T-helper 2 cell treated with Interferon-gamma antibody and Interleukin-4, amounts not matched to agents 5 μg/mL and 100 μg/mL, for 36 hours (primary cell): Measurements from ENCODE around the gene VSIG4.
"Not testable (repeated sequence)": the region's sequence is repeated elsewhere in the genome, so short reads cannot be mapped to it uniquely, and the experiment has no call there.

ENCODE experiments used
- DNase-seq: peaks from one replicate; pipeline ENCODE4 v3.0.0; 2021; ENCODE audit warnings: low spot score
- H3K27ac Mint-ChIP-seq: one replicate; pipeline ENCODE4 v1.8.0; 2021; ENCODE audit warnings: mild to moderate bottlenecking, mixed read lengths
- H3K27me3 Mint-ChIP-seq: one replicate; pipeline ENCODE4 v1.8.0; 2021; ENCODE audit warnings: low read depth, mixed read lengths
- H3K36me3 Mint-ChIP-seq: one replicate; pipeline ENCODE4 v1.8.0; 2021; ENCODE audit warnings: low read depth, mixed read lengths
- H3K4me1 Mint-ChIP-seq: one replicate; pipeline ENCODE4 v1.8.0; 2021; ENCODE audit warnings: low read depth, mixed read lengths
- H3K4me3 Mint-ChIP-seq: one replicate; pipeline ENCODE4 v1.8.0; 2022; ENCODE audit warnings: mild to moderate bottlenecking, moderate library complexity, mixed read lengths
- H3K9me3 Mint-ChIP-seq: one replicate; pipeline ENCODE4 v1.8.0; 2021; ENCODE audit warnings: mixed read lengths

VSIG4 gene, protein sequence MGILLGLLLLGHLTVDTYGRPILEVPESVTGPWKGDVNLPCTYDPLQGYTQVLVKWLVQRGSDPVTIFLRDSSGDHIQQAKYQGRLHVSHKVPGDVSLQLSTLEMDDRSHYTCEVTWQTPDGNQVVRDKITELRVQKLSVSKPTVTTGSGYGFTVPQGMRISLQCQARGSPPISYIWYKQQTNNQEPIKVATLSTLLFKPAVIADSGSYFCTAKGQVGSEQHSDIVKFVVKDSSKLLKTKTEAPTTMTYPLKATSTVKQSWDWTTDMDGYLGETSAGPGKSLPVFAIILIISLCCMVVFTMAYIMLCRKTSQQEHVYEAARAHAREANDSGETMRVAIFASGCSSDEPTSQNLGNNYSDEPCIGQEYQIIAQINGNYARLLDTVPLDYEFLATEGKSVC

DNA sequence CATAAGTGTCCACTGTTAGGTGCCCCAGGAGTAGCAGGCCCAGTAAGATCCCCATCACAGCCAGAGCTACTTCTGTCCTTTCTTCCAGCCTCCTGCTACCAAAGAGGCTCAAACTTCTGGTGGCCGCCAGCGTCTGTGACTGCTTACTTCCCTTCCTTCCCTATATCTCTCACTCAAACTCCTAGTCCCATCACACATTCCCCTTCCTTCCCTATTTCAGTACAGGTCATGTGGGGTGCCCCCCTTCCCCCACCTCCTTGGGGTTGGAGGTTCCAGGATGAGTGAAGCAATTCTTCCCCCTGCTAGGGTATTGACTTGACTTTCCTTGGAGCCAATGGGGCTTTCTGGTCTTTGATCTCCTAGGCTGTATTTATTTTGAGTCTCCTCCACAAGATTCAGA lies at the start of gene VSIG4:
Gene VSIG4 (minus strand): TSS at position 137 of the 400 bp plus-strand sequence. CDS start 82 bp downstream, at position 55.
- Mint-ChIP-seq H3K27ac (no peak within 1 kb of the TSS), H3K9me3 (no peaks in the 10 kb centered on the region), H3K36me3 (no peaks in the 10 kb centered on the region), H3K4me3 (no peak within 1 kb of the TSS), H3K4me1 (peaks cover 3% of the 10 kb centered on the region), H3K27me3 (no peaks in the 10 kb centered on the region)
- no peak for DNase-seq

DNA sequence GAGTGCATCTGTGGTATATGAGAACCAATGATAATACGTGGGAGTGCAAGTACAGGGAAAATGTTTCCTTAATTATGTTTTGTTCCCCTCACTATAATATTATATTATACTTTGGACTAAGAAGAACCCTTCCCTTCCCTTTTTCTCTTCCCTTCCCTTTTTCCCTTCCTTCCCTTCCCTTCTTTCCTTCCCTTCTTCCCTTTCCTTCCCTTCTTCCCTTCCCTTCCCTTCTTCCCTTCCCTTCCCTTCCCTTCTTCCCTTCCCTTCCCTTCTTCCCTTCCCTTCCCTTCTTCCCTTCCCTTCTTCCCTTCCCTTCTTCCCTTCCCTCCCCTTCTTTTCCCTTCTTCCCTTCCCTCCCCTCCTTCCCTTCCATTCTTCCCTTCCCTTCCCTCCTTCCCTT lies 36.9 kb upstream of the VSIG4 start:
- no peak overlapping the region for H3K4me3 Mint-ChIP-seq
- no peaks in the 10 kb centered on the region for H3K27me3 Mint-ChIP-seq
- no peak for DNase-seq
- H3K27ac Mint-ChIP-seq: no peak overlapping the region
- H3K4me1 Mint-ChIP-seq: peaks cover 22% of the 10 kb centered on the region
- H3K9me3 Mint-ChIP-seq: peaks cover 21% of the 10 kb centered on the region
- H3K36me3 Mint-ChIP-seq: peaks cover 16% of the 10 kb centered on the region

GRCh38 chrX:66074920-66075879 lies 35.3 kb upstream of the VSIG4 start:
- Mint-ChIP-seq H3K4me1 (peaks cover 24% of the 10 kb centered on the region), H3K27ac (peak overlapping the region; percentile 82), H3K4me3 (peak overlapping the region; percentile 78), H3K27me3 (no peaks in the 10 kb centered on the region), H3K36me3 (peaks cover 16% of the 10 kb centered on the region), H3K9me3 (peaks cover 21% of the 10 kb centered on the region)
- peak; percentile 52 for DNase-seq

DNA sequence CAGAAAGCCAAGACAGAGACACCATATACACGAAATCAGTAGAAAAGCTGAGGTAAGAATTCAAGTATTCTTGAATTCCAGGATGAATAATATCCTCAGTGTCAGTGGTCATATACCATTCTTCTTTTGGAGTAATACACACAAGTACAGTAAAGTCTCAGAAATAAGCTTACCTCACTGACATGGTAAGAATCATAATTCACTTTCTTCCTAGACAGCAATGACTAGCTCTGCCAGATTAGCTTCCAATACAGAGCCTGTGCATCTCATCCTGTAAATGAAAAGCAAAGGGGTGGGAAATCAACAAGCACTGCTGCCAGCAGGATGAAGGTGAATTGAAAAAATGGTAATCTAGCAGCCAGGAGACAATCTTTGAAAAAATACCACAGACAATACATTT lies 31.2 kb upstream of the VSIG4 start:
- Mint-ChIP-seq H3K4me3 (no peak overlapping the region), H3K4me1 (peaks cover 22% of the 10 kb centered on the region), H3K27ac (no peak overlapping the region), H3K9me3 (peaks cover 20% of the 10 kb centered on the region), H3K27me3 (no peaks in the 10 kb centered on the region), H3K36me3 (peaks cover 13% of the 10 kb centered on the region)
- no peak for DNase-seq

DNA sequence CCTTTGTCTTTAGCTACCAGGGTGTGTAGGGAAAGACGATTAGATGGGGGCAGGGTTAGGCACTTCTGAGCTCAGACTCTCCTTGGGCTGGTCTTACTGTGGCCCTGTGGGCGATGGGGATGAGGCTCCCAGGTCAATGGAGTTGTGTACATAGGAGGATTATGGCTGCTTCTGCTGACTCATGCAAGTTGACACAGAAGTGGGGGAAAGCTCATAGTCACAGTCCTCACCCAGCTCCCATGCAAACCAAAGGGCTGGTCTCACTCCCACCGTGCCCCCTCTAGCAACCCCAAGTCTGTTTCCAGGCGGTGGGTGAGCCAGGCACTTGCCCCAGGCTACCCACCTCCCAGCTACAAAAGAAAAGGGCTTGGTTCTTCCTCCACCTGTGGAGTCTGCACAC lies 24.4 kb upstream of the VSIG4 start:
- peaks cover 9% of the 10 kb centered on the region for H3K36me3 Mint-ChIP-seq
- H3K9me3 Mint-ChIP-seq: peaks cover 10% of the 10 kb centered on the region
- no peaks in the 10 kb centered on the region for H3K27me3 Mint-ChIP-seq
- H3K4me3 Mint-ChIP-seq: no peak overlapping the region
- H3K27ac Mint-ChIP-seq: no peak overlapping the region
- DNase-seq: no peak
- H3K4me1 Mint-ChIP-seq: peaks cover 20% of the 10 kb centered on the region

DNA sequence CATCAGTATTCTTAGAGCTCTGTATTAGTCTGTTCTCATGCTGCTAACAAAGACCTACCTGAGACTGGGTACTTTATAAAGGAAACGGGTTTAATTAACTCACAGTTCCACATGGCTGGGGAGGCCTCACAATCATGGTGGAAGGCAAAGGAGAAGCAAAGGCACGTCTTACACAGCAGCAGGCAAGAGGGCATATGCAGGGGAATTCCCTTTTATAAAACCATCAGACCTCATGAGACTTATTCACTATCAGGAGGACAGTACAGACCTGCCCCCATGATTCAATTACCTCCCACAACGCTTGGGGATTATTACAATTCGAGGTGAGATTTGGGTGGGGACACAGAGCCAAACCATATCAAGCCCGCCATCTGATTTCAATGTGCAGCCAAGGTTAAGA lies 17.1 kb upstream of the VSIG4 start:
- H3K4me1 Mint-ChIP-seq: peaks cover 11% of the 10 kb centered on the region
- H3K4me3 Mint-ChIP-seq, H3K9me3 Mint-ChIP-seq, DNase-seq, H3K27ac Mint-ChIP-seq, H3K27me3 Mint-ChIP-seq, H3K36me3 Mint-ChIP-seq: not testable (repeated sequence)

DNA sequence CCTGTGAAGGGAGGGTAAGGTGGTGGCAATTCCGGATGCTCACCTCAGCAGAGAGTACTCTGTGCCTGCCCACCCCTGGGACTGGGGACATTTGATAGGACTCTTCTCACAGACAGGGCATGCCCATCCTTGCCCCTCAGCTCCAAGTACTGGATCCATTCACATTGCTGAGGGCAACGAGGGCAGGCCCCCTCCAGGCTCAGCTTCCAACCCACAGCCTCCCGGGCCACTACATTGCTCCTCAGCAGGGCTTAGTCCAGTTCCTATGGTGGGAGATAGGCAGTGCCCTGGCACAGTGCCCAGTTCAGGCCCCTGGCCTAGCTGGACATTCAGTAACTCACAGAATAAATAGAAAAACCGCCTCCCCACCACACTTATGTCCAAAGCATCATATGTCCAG lies 15.1 kb upstream of the VSIG4 start:
- H3K27ac Mint-ChIP-seq: no peak overlapping the region
- H3K36me3 Mint-ChIP-seq: peaks cover 2% of the 10 kb centered on the region
- H3K9me3 Mint-ChIP-seq: no peaks in the 10 kb centered on the region
- H3K4me3 Mint-ChIP-seq: no peak overlapping the region
- peaks cover 2% of the 10 kb centered on the region for H3K4me1 Mint-ChIP-seq
- no peak for DNase-seq
- H3K27me3 Mint-ChIP-seq: no peaks in the 10 kb centered on the region

- no peaks in the 10 kb centered on the region for H3K4me1 Mint-ChIP-seq
- no peak overlapping the region for H3K27ac Mint-ChIP-seq
- no peaks in the 10 kb centered on the region for H3K36me3 Mint-ChIP-seq
- H3K4me3 Mint-ChIP-seq: no peak overlapping the region
- DNase-seq: no peak
- no peaks in the 10 kb centered on the region for H3K27me3 Mint-ChIP-seq
- H3K9me3 Mint-ChIP-seq: no peaks in the 10 kb centered on the region
These were observed 13.5 kb upstream of the VSIG4 start for GRCh38 chrX:66053414-66053813.

DNA sequence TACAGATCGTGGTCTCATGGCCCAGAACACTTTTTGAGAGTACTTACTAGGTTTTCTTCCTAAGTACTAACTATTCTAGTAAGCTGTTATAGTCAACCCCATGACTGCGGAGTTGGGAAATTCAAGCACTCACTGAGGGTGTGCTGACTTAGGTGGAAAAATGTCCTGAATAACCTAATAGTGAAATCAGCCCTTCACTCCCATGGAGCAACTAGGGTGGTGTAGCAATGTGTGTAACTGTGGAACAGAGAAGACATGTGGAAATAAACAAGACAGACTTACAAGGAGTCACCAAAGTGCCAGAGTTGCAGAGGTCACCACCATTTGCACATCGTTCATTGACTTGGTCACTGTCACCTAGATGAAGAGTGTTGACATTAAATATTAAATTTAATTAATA lies 12.1 kb upstream of the VSIG4 start:
- Mint-ChIP-seq H3K27ac (no peak overlapping the region), H3K4me3 (no peak overlapping the region), H3K9me3 (no peaks in the 10 kb centered on the region), H3K27me3 (no peaks in the 10 kb centered on the region), H3K36me3 (no peaks in the 10 kb centered on the region), H3K4me1 (peaks cover 6% of the 10 kb centered on the region)
- DNase-seq: no peak

GRCh38 chrX:66050140-66050569 lies 10.3 kb upstream of the VSIG4 start:
- Mint-ChIP-seq H3K36me3 (no peaks in the 10 kb centered on the region), H3K4me3 (no peak overlapping the region), H3K27me3 (no peaks in the 10 kb centered on the region), H3K9me3 (no peaks in the 10 kb centered on the region), H3K4me1 (peaks cover 24% of the 10 kb centered on the region), H3K27ac (no peak overlapping the region)
- no peak for DNase-seq

GRCh38 chrX:66049056-66049455 lies 9.2 kb upstream of the VSIG4 start:
- Mint-ChIP-seq H3K36me3 (no peaks in the 10 kb centered on the region), H3K4me1 (peaks cover 29% of the 10 kb centered on the region), H3K27me3 (no peaks in the 10 kb centered on the region), H3K27ac (no peak overlapping the region), H3K4me3 (no peak overlapping the region), H3K9me3 (no peaks in the 10 kb centered on the region)
- no peak for DNase-seq

DNA sequence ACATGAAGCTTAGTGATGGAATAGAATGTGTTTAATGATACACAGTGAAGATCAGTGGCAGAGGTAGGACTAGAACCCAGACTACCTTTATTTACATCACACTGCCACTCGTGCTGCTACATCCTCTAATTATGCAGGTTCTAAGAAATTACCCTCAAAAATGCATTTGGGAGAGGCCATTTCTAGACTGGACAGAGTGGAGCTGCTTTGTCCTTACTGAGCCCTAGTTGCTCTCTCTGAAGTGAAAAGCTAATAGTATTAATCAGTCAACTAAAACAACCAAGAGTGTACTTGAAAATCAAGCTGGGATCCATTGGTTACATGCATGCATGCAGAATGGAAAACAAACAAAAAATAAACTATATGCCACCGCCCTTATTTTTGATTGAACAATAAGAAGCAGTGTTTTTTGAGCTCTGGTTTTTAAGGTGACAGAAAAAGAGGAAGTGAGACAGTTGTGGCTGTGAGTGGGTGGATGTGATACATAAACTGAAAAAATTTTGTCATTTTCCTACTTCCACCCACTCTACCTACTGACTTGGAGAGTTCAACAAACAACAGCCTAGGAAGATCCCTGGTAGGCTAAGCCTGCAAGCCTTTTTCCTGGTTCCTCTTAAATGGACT lies 6.8 kb upstream of the VSIG4 start:
- Mint-ChIP-seq H3K9me3 (no peaks in the 10 kb centered on the region), H3K27ac (peak overlapping the region; percentile 83), H3K27me3 (no peaks in the 10 kb centered on the region), H3K4me1 (peaks cover 29% of the 10 kb centered on the region), H3K36me3 (no peaks in the 10 kb centered on the region), H3K4me3 (peak overlapping the region; percentile 43)
- DNase-seq: peak; percentile 45

DNA sequence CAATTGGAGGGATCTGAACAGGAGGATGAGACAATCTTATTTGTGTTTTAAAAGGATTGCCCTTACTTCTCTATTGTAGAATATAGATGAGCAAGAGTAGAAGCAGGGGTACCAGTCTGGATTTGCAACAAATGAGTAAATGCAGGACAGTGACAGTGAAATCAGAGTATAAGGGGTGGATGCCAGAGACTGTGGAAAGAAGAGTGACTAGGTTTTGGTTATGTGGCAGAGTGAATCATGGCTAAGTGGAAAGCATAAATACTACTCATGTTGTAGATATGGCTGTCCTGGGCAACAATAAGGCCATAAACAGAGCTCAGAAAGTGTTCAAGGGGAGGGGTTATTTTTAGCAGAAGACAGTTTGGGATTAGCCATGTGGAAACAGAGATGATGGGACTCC lies 6.0 kb upstream of the VSIG4 start:
- H3K27ac Mint-ChIP-seq: peak overlapping the region; percentile 83
- H3K27me3 Mint-ChIP-seq: no peaks in the 10 kb centered on the region
- H3K4me3 Mint-ChIP-seq: peak overlapping the region; percentile 25
- peak; percentile 16 for DNase-seq
- peaks cover 29% of the 10 kb centered on the region for H3K4me1 Mint-ChIP-seq
- no peaks in the 10 kb centered on the region for H3K9me3 Mint-ChIP-seq
- no peaks in the 10 kb centered on the region for H3K36me3 Mint-ChIP-seq

DNA sequence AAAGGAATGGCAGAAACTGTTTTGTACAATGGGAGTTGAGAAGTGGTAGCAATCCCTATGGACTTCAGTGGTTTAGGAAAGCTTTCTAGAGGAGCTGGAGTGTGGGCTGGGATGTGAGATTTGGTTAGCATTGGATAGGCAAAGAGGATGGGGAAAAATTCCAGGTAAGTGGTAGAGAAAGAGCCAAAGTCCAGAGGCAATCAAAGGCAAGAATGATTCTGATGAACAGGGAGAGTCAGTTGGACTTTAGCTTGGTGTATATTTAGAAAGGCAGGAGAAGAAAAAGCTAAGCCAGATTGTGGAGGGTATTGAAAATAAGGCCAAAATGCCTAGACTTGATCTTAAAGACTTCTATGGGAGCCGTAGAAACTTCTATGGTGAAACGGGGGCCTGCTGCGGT lies 3.7 kb upstream of the VSIG4 start:
- Mint-ChIP-seq H3K27ac (no peak overlapping the region), H3K4me1 (peaks cover 29% of the 10 kb centered on the region), H3K27me3 (no peaks in the 10 kb centered on the region), H3K36me3 (no peaks in the 10 kb centered on the region), H3K4me3 (no peak overlapping the region), H3K9me3 (no peaks in the 10 kb centered on the region)
- DNase-seq: no peak
